ENCODE results near the gene GSTM3. TPM values are rescaled to one million over a fixed set of nuclear protein-coding genes. Genes with fewer than 3 reads are reported as not detected.

The GSTM3 gene
- total RNA-seq, 1 donor from 2014 or later: 8.3 TPM

DNA sequence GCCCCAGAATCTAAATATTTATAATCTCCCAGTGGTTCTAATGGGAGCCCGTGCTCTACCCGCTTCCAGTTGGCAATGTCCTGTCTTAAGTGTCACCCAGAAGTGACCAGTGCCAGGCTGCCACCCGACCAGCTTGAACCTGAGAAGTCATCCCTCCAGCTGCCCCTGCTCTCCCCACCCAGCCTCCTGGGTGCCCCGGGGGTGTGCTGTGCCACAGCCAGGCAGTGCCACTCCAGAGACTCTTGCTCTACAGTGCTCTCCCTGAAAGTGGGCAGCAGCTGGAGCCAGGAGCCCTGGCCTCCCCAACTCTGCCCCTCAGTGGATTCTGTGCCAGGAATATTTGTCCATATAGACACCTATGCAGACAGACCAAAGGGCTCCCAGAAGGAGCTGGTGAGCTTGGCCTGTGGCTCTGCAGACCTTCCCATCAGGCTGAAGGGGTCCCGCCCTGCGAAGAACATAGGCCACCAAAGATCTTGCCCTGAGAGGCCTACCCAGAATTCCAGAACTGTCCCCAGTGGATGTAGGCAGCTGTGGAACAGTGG is 31.9 kb upstream of the GSTM3 start:
- peaks cover 9% of the 10 kb centered on the region for H3K27me3 Mint-ChIP-seq (ENCODE audit: unreplicated experiment)
- no peak overlapping the region for H3K27ac Mint-ChIP-seq (ENCODE audit: unreplicated experiment)
- H3K9me3 Mint-ChIP-seq (ENCODE audit: unreplicated experiment): peaks cover 1% of the 10 kb centered on the region
- H3K4me1 Mint-ChIP-seq (ENCODE audit: low read depth, unreplicated experiment): peaks cover 2% of the 10 kb centered on the region
- H3K36me3 Mint-ChIP-seq (ENCODE audit: unreplicated experiment): no peaks in the 10 kb centered on the region
- no peak overlapping the region for H3K4me3 Mint-ChIP-seq (ENCODE audit: unreplicated experiment)
- no peak for DNase-seq
- no peak for TF ChIP-seq CTCF (IDR thresholded peaks at IDR 0.05; ENCODE audit: partially characterized antibody, unreplicated experiment)

DNA sequence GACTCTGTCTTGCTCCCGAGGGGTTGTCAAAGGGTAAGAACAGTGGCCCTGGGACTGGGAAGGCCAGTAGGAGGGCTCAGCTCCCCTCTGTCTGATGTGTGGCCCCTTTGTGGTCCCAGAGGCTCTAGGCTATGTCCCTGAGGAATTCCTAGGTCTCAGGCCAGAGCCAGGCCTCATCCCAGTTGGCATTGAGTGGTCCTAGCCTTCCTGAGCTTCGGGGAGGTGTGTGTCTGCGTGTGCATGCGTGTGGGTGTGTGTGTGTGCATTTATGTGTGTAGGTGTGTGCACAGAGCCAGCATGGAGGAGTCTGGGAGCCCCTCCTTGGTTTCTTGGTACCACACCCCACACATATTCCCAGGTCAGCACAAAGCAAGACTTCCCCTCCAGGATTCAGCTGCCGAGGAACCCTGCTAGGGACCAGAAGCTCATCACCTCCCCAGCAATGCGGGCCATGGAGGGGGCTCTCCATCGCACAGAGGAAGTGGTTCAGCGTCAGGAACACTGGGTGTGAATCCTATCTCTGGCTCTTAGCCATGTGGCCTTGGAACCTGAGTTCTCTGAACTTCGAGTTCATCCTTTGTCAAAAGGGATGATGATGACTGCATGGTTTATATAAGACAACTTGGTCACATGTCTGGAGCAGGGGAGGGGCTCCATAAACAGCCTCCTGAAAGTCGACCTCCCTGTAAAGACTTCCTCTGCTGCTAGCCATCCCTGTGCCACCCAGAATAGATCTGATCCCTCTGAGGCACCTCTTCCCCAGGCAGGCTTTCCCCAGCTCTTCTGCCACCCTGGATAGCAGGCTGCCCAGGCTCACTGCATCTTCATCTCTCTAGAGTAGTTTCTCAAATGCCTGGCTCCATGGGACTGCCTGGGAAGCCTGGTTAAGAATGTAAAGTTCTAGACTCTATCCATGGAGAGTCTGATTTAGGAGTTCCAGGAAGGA is 31.1 kb upstream of the GSTM3 start:
- H3K4me1 Mint-ChIP-seq (ENCODE audit: low read depth, unreplicated experiment): peaks cover 2% of the 10 kb centered on the region
- no peak overlapping the region for H3K27ac Mint-ChIP-seq (ENCODE audit: unreplicated experiment)
- DNase-seq: no peak
- no peak for TF ChIP-seq CTCF (IDR thresholded peaks at IDR 0.05; ENCODE audit: partially characterized antibody, unreplicated experiment)
- peaks cover 1% of the 10 kb centered on the region for H3K9me3 Mint-ChIP-seq (ENCODE audit: unreplicated experiment)
- peaks cover 9% of the 10 kb centered on the region for H3K27me3 Mint-ChIP-seq (ENCODE audit: unreplicated experiment)
- no peaks in the 10 kb centered on the region for H3K36me3 Mint-ChIP-seq (ENCODE audit: unreplicated experiment)
- no peak overlapping the region for H3K4me3 Mint-ChIP-seq (ENCODE audit: unreplicated experiment)

DNA sequence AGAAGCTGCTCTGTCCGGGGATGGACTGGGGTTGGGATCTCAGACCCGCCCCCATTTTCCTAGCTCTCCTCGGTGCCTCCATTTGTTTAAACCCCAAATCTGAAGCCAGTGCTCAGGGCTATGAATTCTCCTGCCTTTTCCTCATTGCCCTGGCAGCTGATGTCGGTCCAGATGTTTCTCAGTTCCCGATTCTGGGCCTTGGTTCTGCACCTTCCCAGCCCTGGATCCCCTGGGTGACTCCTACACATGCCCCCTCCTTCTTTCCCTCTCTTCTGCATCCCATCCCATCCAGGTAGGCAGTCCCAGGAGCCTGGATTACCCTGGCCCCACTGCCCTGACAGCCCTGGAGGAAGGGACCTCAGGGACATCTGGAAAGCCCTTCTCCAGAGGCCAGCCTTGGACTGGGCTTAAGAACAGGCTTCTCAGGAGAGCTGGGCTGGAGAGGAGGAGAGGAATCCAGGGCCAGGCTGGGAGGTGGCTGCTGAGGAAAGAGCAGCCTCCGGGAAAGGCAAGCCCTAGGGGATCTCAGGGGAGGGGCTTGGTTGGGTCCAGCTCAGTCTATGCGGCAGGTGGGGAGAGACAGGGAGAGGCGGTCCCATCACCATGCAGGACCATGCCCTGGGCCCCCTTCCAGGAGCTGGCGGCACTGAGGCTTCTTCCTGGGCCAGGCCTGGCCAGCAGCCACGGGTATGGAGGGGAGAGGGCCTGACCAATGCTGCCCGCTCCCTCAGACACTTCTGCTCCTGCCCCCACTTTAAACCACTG is 29.7 kb upstream of the GSTM3 start:
- peak; percentile 13 for DNase-seq
- Mint-ChIP-seq H3K4me3 (ENCODE audit: unreplicated experiment) (no peak overlapping the region), H3K27me3 (ENCODE audit: unreplicated experiment) (peaks cover 6% of the 10 kb centered on the region), H3K9me3 (ENCODE audit: unreplicated experiment) (peaks cover 1% of the 10 kb centered on the region), H3K4me1 (ENCODE audit: low read depth, unreplicated experiment) (peaks cover 2% of the 10 kb centered on the region), H3K27ac (ENCODE audit: unreplicated experiment) (no peak overlapping the region), H3K36me3 (ENCODE audit: unreplicated experiment) (no peaks in the 10 kb centered on the region)
- no peak for TF ChIP-seq CTCF (IDR thresholded peaks at IDR 0.05; ENCODE audit: partially characterized antibody, unreplicated experiment)

DNA sequence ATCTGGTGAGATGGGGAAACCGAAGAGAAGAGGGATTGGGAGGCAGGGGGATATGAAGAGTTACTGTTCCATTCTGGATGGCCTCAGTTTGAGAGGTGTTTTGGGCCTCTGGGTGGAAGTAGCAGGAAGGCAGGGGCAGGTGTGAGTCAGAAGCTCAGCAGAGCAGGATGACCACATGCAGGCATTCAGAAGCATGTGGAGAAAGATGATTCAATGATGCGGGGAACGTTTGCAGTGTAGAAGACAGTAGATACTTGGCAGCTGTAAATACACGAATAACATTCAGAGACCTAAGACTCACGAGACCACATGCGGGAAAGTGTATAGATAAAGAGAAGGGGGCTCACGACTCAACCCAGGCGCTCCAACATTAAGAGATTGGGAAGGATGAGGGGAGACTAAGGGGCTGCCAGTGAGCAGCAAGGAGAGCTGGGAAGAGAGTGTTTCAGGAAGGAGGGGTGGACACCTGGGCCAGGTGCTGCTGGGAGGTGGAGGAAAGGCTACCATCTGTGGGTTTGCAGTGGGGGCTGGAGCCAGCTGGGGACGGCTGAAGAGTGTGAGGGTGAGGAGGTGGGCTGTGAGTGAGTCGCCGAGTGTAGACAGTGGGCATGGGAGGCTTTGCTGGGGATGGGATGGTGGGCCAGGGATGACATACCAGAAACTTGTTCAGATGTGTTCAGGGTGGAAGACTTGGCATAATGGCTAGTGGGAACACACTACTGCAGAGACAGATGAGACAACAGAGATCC is 28.7 kb upstream of the GSTM3 start:
- TF ChIP-seq CTCF (IDR thresholded peaks at IDR 0.05; ENCODE audit: partially characterized antibody, unreplicated experiment): no peak
- H3K4me1 Mint-ChIP-seq (ENCODE audit: low read depth, unreplicated experiment): peaks cover 2% of the 10 kb centered on the region
- no peak overlapping the region for H3K4me3 Mint-ChIP-seq (ENCODE audit: unreplicated experiment)
- H3K36me3 Mint-ChIP-seq (ENCODE audit: unreplicated experiment): no peaks in the 10 kb centered on the region
- DNase-seq: peak; percentile 5
- peaks cover 6% of the 10 kb centered on the region for H3K27me3 Mint-ChIP-seq (ENCODE audit: unreplicated experiment)
- peaks cover 1% of the 10 kb centered on the region for H3K9me3 Mint-ChIP-seq (ENCODE audit: unreplicated experiment)
- no peak overlapping the region for H3K27ac Mint-ChIP-seq (ENCODE audit: unreplicated experiment)
